Esophagus muscularis mucosa (tissue), 4 donors: ENCODE data around the gene ARL5C.
A peak's percentile ranks its signal among the peaks of the same experiment; 100 is the strongest.

Source experiments
- CTCF ChIP-seq, 3 experiments: fragments of 200-600 bp in 2 of 3; fragments of 450-650 bp in 1 of 3; sonication (generic) in 2 of 3; IDR thresholded peaks; one replicate each; pipeline ENCODE4 v1.5.1; 2017 to 2019; ENCODE audit warnings: antibody characterized with exemption in 3 of 3, mild to moderate bottlenecking in 2 of 3, moderate library complexity in 1 of 3
- EP300 ChIP-seq: sonication (generic); formaldehyde crosslinking; IDR thresholded peaks from one replicate; pipeline ENCODE4 v1.6.1; 2017; ENCODE audit warnings: antibody characterized with exemption
- POLR2A ChIP-seq: fragments of 450-650 bp; IDR thresholded peaks from one replicate; pipeline ENCODE4 v1.6.1; 2017; ENCODE audit warnings: antibody characterized with exemption, moderate library complexity, mild to moderate bottlenecking, low read depth
- POLR2AphosphoS5 ChIP-seq, 2 donors: sonication (generic); formaldehyde crosslinking; IDR thresholded peaks; one replicate each; pipeline ENCODE4 v1.6.1; 2017; ENCODE audit warnings: antibody characterized with exemption in 2 of 2

- TF ChIP-seq CTCF (IDR thresholded peaks at IDR 0.05), result peak; percentile 73 to 86 (median 76)
- TF ChIP-seq POLR2A, result no peak
- peak in 1 of 2 donors; percentile 39 for TF ChIP-seq POLR2AphosphoS5 (IDR thresholded peaks at IDR 0.05)
- no peak for TF ChIP-seq EP300
Observed at GRCh38 chr17:39174920-39175694, 9.1 kb upstream of the ARL5C start.
